Stimulated activated effector memory CD8-positive, alpha-beta T cell treated with anti-CD3 and anti-CD28 coated beads, Interleukin-12 subunit alpha, Interleukin-12 subunit beta, amount 100 ng/mL, for 72 hours (primary cell): ENCODE data around the gene PSMD14.

ENCODE experiments used
- ATAC-seq: fragments of 150-1000 bp; cut with Tn5 transposase; 2 replicates; pipeline ENCODE4 v1.10.0; 2021
- DNase-seq, 2 donors: peaks; one replicate each; pipeline ENCODE4 v3.0.0; 2021 to 2022; ENCODE audit warnings: low spot score in 2 of 2
- H3K27ac Mint-ChIP-seq: one replicate; pipeline ENCODE4 v1.8.0; 2022; ENCODE audit warnings: mild to moderate bottlenecking, mixed read lengths
- H3K36me3 Mint-ChIP-seq: one replicate; pipeline ENCODE4 v1.8.0; 2022; ENCODE audit warnings: mild to moderate bottlenecking, mixed read lengths
- H3K4me1 Mint-ChIP-seq: one replicate; pipeline ENCODE4 v1.8.0; 2022; ENCODE audit warnings: mixed read lengths
- H3K4me3 Mint-ChIP-seq: one replicate; pipeline ENCODE4 v1.8.0; 2022; ENCODE audit warnings: mild to moderate bottlenecking, mixed read lengths
- H3K9me3 Mint-ChIP-seq: one replicate; pipeline ENCODE4 v1.8.0; 2022; ENCODE audit warnings: mixed read lengths

Gene PSMD14

GRCh38 chr2:161426922-161427663, 118.9 kb downstream of the PSMD14 start:
- ATAC-seq, result peak; percentile 51
- Mint-ChIP-seq H3K36me3 (peaks cover 12% of the 10 kb centered on the region), H3K4me1 (peaks cover 23% of the 10 kb centered on the region), H3K9me3 (no peaks in the 10 kb centered on the region), H3K27ac (no peak overlapping the region), H3K4me3 (peak overlapping the region; percentile 60)
- DNase-seq, result no peak

- Mint-ChIP-seq H3K4me3 (peak overlapping the region; percentile 60), H3K4me1 (peaks cover 23% of the 10 kb centered on the region), H3K36me3 (peaks cover 12% of the 10 kb centered on the region), H3K27ac (no peak overlapping the region), H3K9me3 (no peaks in the 10 kb centered on the region)
- ATAC-seq, result no peak
- no peak for DNase-seq
These were observed 119.7 kb downstream of the PSMD14 start for GRCh38 chr2:161427664-161428587.

GRCh38 chr2:161430386-161430785, 122.2 kb downstream of the PSMD14 start:
- DNase-seq (no peak), ATAC-seq (no peak)
- no peaks in the 10 kb centered on the region for H3K9me3 Mint-ChIP-seq
- peaks cover 11% of the 10 kb centered on the region for H3K4me1 Mint-ChIP-seq
- H3K4me3 Mint-ChIP-seq, result no peak overlapping the region
- H3K27ac Mint-ChIP-seq, result no peak overlapping the region
- H3K36me3 Mint-ChIP-seq, result peaks cover 5% of the 10 kb centered on the region

- DNase-seq (no peak), ATAC-seq (no peak)
- Mint-ChIP-seq H3K36me3 (no peaks in the 10 kb centered on the region), H3K27ac (no peak overlapping the region), H3K4me1 (peaks cover 5% of the 10 kb centered on the region), H3K9me3 (no peaks in the 10 kb centered on the region), H3K4me3 (no peak overlapping the region)
These were observed 123.9 kb downstream of the PSMD14 start for GRCh38 chr2:161432107-161432506.

GRCh38 chr2:161434118-161434517, 125.9 kb downstream of the PSMD14 start:
- no peaks in the 10 kb centered on the region for H3K9me3 Mint-ChIP-seq

GRCh38 chr2:161436411-161436810, 128.2 kb downstream of the PSMD14 start:
- no peaks in the 10 kb centered on the region for H3K9me3 Mint-ChIP-seq
- H3K4me1 Mint-ChIP-seq, result no peaks in the 10 kb centered on the region
- H3K4me3 Mint-ChIP-seq, result no peak overlapping the region

More at GRCh38 chr2:161434118-161434517, 125.9 kb downstream of the PSMD14 start:
- Mint-ChIP-seq H3K4me1 (no peaks in the 10 kb centered on the region), H3K36me3 (no peaks in the 10 kb centered on the region), H3K27ac (no peak overlapping the region), H3K4me3 (no peak overlapping the region)
- ATAC-seq (no peak), DNase-seq (no peak)

GRCh38 chr2:161438598-161438997, 130.4 kb downstream of the PSMD14 start:
- Mint-ChIP-seq H3K9me3 (no peaks in the 10 kb centered on the region), H3K27ac (no peak overlapping the region), H3K36me3 (no peaks in the 10 kb centered on the region), H3K4me1 (no peaks in the 10 kb centered on the region), H3K4me3 (no peak overlapping the region)
- no peak for ATAC-seq
- no peak for DNase-seq

More at GRCh38 chr2:161436411-161436810, 128.2 kb downstream of the PSMD14 start:
- H3K27ac Mint-ChIP-seq, result no peak overlapping the region
- DNase-seq (no peak), ATAC-seq (peak; percentile 40)
- H3K36me3 Mint-ChIP-seq, result no peaks in the 10 kb centered on the region

GRCh38 chr2:161445097-161445496, 136.9 kb downstream of the PSMD14 start:
- H3K27ac Mint-ChIP-seq, result no peak overlapping the region
- H3K4me3 Mint-ChIP-seq, result no peak overlapping the region
- H3K9me3 Mint-ChIP-seq, result no peaks in the 10 kb centered on the region
- no peaks in the 10 kb centered on the region for H3K4me1 Mint-ChIP-seq
- no peaks in the 10 kb centered on the region for H3K36me3 Mint-ChIP-seq
- ATAC-seq, result no peak
- DNase-seq, result no peak

- Mint-ChIP-seq H3K4me1 (no peaks in the 10 kb centered on the region), H3K9me3 (no peaks in the 10 kb centered on the region), H3K4me3 (no peak overlapping the region), H3K36me3 (no peaks in the 10 kb centered on the region), H3K27ac (no peak overlapping the region)
- ATAC-seq (no peak), DNase-seq (no peak)
These were observed 140.2 kb downstream of the PSMD14 start for GRCh38 chr2:161448431-161448830.
